Cardiac fibroblast (primary cell): ENCODE results near the gene SLC25A48.

Experiments used
- DNase-seq, 2 donors: peaks; one replicate each; pipeline versions ENCODE4 v3.0.0 to v3.0.0-alpha.2; 2010; ENCODE audit warnings: low read depth in 2 of 2
- H3K4me3 ChIP-seq, 2 donors: replicated peaks in 1 of 2; 1 replicate in 1 of 2; 2 replicates in 1 of 2; pipeline ENCODE4 v1.5.1; 2011; ENCODE audit warnings: low read depth in 2 of 2, low read length in 2 of 2, mild to moderate bottlenecking in 2 of 2, moderate library complexity in 1 of 2
- TF ChIP-seq, protein P1 (sequence below): IDR thresholded peaks from one replicate; pipeline ENCODE4 v1.5.1; 2011; ENCODE audit warnings: low read depth, mild to moderate bottlenecking, low read length, inconsistent platforms

The SLC25A48 gene

GRCh38 chr5:135874461-135874860 is 40.0 kb downstream of the SLC25A48 start:
- TF ChIP-seq, protein P1, sequence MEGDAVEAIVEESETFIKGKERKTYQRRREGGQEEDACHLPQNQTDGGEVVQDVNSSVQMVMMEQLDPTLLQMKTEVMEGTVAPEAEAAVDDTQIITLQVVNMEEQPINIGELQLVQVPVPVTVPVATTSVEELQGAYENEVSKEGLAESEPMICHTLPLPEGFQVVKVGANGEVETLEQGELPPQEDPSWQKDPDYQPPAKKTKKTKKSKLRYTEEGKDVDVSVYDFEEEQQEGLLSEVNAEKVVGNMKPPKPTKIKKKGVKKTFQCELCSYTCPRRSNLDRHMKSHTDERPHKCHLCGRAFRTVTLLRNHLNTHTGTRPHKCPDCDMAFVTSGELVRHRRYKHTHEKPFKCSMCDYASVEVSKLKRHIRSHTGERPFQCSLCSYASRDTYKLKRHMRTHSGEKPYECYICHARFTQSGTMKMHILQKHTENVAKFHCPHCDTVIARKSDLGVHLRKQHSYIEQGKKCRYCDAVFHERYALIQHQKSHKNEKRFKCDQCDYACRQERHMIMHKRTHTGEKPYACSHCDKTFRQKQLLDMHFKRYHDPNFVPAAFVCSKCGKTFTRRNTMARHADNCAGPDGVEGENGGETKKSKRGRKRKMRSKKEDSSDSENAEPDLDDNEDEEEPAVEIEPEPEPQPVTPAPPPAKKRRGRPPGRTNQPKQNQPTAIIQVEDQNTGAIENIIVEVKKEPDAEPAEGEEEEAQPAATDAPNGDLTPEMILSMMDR, result no peak
- H3K4me3 ChIP-seq, result no peak overlapping the region
- DNase-seq, result no peak

DNA sequence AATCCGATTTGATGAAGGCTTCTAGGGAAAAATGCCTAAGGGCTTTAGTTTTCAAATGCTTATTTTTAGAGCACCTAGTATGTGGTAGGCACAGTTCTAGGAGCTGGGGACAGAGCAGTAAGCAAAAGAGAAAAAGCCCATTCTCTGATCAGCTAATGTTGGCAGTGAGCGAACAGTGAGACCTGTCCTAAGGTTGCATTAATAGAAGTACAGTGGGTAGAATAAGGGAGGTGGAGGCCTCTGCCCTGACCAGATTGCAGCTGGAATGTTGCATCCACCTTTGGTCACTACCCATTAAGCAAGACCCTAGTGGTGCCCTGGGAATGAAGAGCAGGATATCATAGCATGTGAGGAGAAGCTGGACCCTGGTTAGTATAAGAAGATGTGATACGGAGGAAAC is 41.1 kb downstream of the SLC25A48 start:
- TF ChIP-seq, protein P1, result no peak
- no peak overlapping the region for H3K4me3 ChIP-seq
- DNase-seq, result no peak

DNA sequence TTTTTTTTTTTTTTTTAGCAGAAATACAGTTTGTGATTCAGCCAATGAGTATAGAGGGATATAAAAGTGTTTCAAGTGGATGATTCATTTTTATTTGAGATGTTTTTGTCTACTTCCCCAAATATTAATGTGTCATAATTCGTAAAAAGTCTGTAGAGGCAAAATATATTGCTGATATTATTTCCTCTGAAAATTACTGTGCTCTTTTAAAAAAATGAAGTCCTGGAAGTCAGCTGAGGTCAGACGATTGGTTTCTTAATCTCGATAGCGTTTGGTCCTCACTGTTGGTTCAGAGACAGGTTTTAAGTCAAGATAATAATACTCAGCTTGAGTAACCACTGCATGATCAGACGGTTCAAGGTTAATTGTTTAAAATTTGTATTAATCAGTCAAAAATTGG is 41.7 kb downstream of the SLC25A48 start:
- H3K4me3 ChIP-seq, result no peak overlapping the region
- TF ChIP-seq, protein P1, result no peak
- DNase-seq, result no peak

GRCh38 chr5:135877570-135878155 is 43.2 kb downstream of the SLC25A48 start:
- no peak for DNase-seq
- no peak overlapping the region for H3K4me3 ChIP-seq
- TF ChIP-seq, protein P1, result no peak

DNA sequence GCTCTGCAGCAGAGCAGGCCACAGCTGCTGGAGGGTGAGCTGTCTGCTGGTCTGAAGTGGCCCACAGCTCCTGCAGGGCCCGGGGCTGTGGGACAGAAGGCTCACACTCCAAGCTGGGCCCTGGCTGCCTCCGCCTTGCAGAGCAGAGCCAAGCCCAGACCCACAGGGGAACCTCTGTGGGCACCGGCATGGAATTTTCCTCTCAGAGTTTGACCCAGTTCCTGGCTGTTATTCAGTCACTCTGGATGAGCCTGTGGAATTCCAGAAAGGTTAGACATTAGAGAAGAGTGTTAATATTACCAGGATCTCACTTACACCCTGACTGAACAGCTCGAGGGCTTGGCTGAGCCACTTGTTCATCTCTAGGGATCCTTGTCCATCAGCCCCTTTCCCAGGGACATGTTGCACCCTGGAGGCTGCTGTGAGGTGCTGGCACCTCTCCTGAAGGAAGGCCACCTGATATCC is 43.7 kb downstream of the SLC25A48 start:
- no peak for DNase-seq
- TF ChIP-seq, protein P1, result no peak

GRCh38 chr5:135879591-135879990 is 45.1 kb downstream of the SLC25A48 start:
- TF ChIP-seq, protein P1, result no peak
- DNase-seq, result no peak
- no peak overlapping the region for H3K4me3 ChIP-seq

More for the DNA sequence above, 43.7 kb downstream of the SLC25A48 start:
- H3K4me3 ChIP-seq, result no peak overlapping the region

- peak in 1 of 2 donors; percentile 19 for DNase-seq
- TF ChIP-seq, protein P1, result peak; percentile 34
- H3K4me3 ChIP-seq, result no peak overlapping the region
Observed at GRCh38 chr5:135880278-135880677, 45.8 kb downstream of the SLC25A48 start.
